Fibroblast of peridontal ligament (primary cell): ENCODE measurements around the gene KNSTRN.

Experiments
- DNase-seq: peaks from one replicate; pipeline ENCODE4 v3.0.0-alpha.2; 2010; ENCODE audit errors: extremely low read depth

Gene KNSTRN

GRCh38 chr15:40397688-40398412, 15.3 kb downstream of the KNSTRN start:
- DNase-seq, result no peak

GRCh38 chr15:40398413-40398873, 15.9 kb downstream of the KNSTRN start:
- DNase-seq, result no peak

DNA sequence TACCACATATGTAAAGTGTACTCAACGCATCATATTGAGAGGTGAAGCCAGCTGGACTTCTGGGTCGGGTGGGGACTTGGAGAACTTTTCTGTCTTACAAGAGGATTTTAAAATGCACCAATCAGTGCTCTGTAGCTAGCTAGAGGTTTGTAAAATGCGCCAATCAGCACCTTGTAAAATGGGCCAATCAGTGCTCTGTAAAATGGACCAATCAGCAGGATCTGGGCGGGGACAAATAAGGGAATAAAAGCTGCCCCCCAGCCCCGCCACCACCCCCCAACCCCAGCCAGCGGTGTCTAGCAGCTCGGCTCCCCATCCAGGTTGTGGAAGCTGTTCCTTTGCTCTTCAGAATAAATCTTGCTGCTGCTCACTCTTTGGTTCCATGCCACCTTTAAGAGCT, 16.8 kb downstream of the KNSTRN start:
- DNase-seq, result no peak

- peak; percentile 94 for DNase-seq
These were observed 23.2 kb downstream of the KNSTRN start, which contains the start of gene IVD for GRCh38 chr15:40405501-40406381. TSS of gene IVD (plus strand) at chr15:40405795. CDS start at chr15:40405828, 33 bp downstream.

DNA sequence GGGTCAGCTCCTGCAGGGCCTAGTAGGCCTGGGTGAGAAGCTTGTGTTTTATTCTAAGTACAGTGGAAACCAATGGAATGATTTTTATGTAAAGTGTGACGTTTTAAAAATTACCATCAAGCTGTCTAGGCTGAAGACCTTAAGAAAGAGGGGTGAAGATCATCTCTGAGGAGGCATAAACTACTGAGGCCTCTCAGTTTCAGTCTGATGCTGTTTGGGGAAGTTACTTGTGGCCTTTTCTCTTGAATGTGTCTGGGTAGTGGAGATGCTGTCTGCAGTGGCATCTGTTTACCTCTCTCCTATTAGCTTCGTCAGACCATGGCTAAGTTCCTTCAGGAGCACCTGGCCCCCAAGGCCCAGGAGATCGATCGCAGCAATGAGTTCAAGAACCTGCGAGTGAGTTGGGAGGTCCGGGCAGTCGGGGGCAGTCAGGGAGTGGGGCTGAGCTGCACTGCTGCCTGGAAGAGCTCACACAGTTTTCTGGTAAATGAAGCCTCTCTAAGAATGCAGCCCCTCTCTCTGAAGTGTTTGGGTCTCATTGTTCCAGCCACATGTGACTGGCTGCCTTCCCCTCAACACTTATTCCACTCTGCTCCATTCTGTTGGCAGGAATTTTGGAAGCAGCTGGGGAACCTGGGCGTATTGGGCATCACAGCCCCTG, 24.9 kb downstream of the KNSTRN start:
- no peak for DNase-seq

- DNase-seq, result no peak
These were observed 26.8 kb downstream of the KNSTRN start for GRCh38 chr15:40409366-40409765.

GRCh38 chr15:40410476-40410875, 28.0 kb downstream of the KNSTRN start:
- DNase-seq, result no peak

DNA sequence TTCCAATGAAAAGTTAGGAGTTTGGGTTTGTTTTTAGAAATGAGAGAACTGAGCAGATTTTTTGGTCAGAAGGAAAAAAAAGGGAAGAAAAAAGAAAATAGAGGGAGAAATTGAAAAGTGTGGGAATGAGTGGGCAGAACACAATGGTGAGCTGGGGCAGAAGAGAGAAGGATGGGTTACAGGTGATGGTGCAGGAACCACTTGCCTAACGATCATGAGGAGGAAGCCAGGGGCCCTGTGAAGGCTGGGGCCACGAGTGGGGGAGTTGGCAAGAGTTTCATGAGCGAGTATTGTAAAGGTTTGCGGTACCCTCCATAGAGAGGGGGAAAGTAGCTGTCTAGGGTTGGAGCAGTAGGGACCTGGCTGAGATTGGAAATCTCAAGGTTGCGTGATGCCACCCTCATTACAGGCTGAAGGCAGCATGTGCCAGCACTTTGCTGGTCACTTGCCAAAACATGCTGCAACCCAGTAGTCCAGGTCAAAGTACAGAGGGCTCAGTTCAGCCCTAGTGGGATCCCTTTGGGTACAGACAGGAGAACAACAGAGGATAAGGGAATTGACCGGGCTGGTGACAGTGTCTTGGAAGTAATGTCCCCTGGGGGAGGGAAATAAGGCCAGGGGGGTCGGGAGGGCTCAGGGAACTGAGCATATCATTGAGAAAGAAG, 29.7 kb downstream of the KNSTRN start:
- DNase-seq, result no peak

DNA sequence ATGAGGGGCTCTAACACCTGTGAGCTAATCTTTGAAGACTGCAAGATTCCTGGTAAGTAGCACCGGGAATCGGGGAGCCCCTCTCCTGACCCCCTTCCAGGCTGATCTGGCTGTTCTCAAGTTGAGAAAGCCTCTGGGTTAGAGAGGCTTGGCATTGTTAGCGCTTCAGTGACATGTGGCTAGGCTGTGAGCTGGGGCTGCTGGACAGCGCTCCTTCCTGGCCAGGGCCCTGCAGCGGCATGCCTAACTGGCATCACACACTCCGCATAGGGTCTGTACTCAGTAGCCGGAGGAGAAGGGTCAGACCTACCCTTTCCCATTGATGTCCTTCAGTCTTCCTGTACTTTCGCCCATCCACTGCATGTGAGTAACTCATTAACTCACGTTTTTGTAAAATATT, 30.5 kb downstream of the KNSTRN start:
- no peak for DNase-seq

- DNase-seq, result no peak
These were observed 32.3 kb downstream of the KNSTRN start for GRCh38 chr15:40414816-40415215.

- DNase-seq, result no peak
These were observed 32.7 kb downstream of the KNSTRN start for GRCh38 chr15:40415226-40415625.

GRCh38 chr15:40416056-40416455, 33.5 kb downstream of the KNSTRN start:
- no peak for DNase-seq

GRCh38 chr15:40418126-40418525, 35.6 kb downstream of the KNSTRN start:
- no peak for DNase-seq

- no peak for DNase-seq
These were observed 37.7 kb downstream of the KNSTRN start for GRCh38 chr15:40420071-40420713.

- DNase-seq, result no peak
These were observed 38.3 kb downstream of the KNSTRN start for GRCh38 chr15:40420793-40421192.

- peak; percentile 56 for DNase-seq
These were observed 39.0 kb downstream of the KNSTRN start for GRCh38 chr15:40421246-40422157.

- no peak for DNase-seq
These were observed 42.1 kb downstream of the KNSTRN start for GRCh38 chr15:40424483-40425115.

DNA sequence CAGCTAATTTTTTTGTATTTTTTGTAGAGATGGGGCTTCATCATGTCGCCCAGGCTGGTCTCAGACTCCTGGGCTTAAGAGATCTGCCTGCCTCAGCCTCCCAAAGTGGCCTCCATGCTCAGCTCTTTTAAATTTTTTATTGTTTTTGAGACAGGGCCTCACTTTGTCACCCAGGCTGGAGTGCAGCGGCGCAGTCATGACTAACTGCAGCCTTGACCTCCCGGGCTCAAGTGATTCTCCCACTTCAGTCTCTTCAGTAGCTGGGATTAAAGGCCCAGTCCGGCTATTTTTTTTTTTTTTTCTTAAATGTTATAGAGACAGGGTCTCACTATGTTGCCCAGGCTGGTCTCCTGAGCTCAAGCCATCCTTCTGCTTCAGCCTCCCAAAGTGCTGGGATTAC, 43.2 kb downstream of the KNSTRN start:
- no peak for DNase-seq

GRCh38 chr15:40427188-40427587, 44.7 kb downstream of the KNSTRN start:
- no peak for DNase-seq

- no peak for DNase-seq
These were observed 45.7 kb downstream of the KNSTRN start for GRCh38 chr15:40428185-40428584.
